H1 (cell line): ENCODE measurements around the gene TCF7L2. TPM values are rescaled to one million over a fixed set of nuclear protein-coding genes. Genes with fewer than 3 reads are reported as not detected.

ENCODE experiments used
- CTBP2 ChIP-seq: IDR thresholded peaks from 2 replicates; pipeline ENCODE4 v1.7.0; 2011; ENCODE audit warnings: borderline replicate concordance, mild to moderate bottlenecking, moderate library complexity, mixed read lengths, low read length; ENCODE audit not compliant: insufficient read depth, insufficient read length
- EZH2 ChIP-seq: fragments of 200-600 bp; sonication (generic); IDR thresholded peaks from 2 replicates; pipeline ENCODE4 v1.7.1; 2012; ENCODE audit warnings: low read depth, mild to moderate bottlenecking, moderate library complexity, low read length, inconsistent platforms; ENCODE audit not compliant: severe bottlenecking
- POLR2A ChIP-seq, 2 experiments: IDR thresholded peaks; 1 replicate in 1 of 2; 2 replicates in 1 of 2; pipeline ENCODE4 v1.6.1; 2011; ENCODE audit warnings: low read depth in 2 of 2, low read length in 2 of 2, mild to moderate bottlenecking in 2 of 2; ENCODE audit errors: control extremely low read depth in 1 of 2
- RAD21 ChIP-seq, 2 experiments: IDR thresholded peaks in 1 of 2; conservative IDR thresholded peaks in 1 of 2; 2 replicates each; pipeline ENCODE4 v1.6.1; 2011; ENCODE audit warnings: low read depth in 2 of 2, low read length in 2 of 2, improper control_type of control experiment in 1 of 2, inconsistent platforms in 1 of 2, mild to moderate bottlenecking in 1 of 2, moderate library complexity in 1 of 2
- RBBP5 ChIP-seq: IDR thresholded peaks from 2 replicates; pipeline ENCODE4 v1.7.1; 2012; ENCODE audit warnings: low read depth, mild to moderate bottlenecking, inconsistent platforms, low read length, moderate library complexity, borderline replicate concordance
- TEAD4 ChIP-seq: IDR thresholded peaks from 2 replicates; pipeline ENCODE4 v1.6.1; 2012; ENCODE audit warnings: low read depth, low read length, inconsistent platforms, mixed read lengths
- polyA plus RNA-seq, 7 experiments: library from polyadenylated mRNA; depleted of rRNA in 3 of 7; stranded (reverse) in 5 of 7; unstranded in 2 of 7; fragments of >200 nt in 5 of 7; fragments of 200-250 nt in 2 of 7; gene quantifications; 1 replicate in 5 of 7; 2 replicates in 1 of 7; 4 replicates in 1 of 7; pipeline versions ENCODE4 v1.2.1 to v1.2.3, GENCODE V29; 2011 to 2013; ENCODE audit warnings: missing spikeins in 2 of 7, mixed read lengths in 2 of 7
- total RNA-seq: library from RNA; stranded (reverse); fragmentation: NEBNext Ultra II Directional; extraction: Animal tissue kit (Norgen Biotek cat#: 25700); gene quantifications from 2 replicates; pipeline ENCODE4 v1.2.1, GENCODE V29; 2021
- TF ChIP-seq, protein P1 (sequence below), 3 experiments: IDR thresholded peaks; 1 replicate in 2 of 3; 2 replicates in 1 of 3; pipeline versions ENCODE4 v1.5.1 to v1.6.1; 2011; ENCODE audit warnings: low read length in 3 of 3, mild to moderate bottlenecking in 3 of 3, inconsistent platforms in 2 of 3, low read depth in 1 of 3, moderate library complexity in 1 of 3; ENCODE audit not compliant: insufficient read depth in 1 of 3; ENCODE audit errors: control extremely low read depth in 1 of 3
- TF ChIP-seq, protein P2 (sequence below): IDR thresholded peaks from 2 replicates; pipeline ENCODE4 v1.6.1; 2012; ENCODE audit warnings: inconsistent platforms

TCF7L2 gene
- total and polyA plus RNA-seq, 2 of the 8 experiments (the other 6 are each of a cell fraction or from before 2014, with no cell fraction given): 33.9 to 67.3 TPM

DNA sequence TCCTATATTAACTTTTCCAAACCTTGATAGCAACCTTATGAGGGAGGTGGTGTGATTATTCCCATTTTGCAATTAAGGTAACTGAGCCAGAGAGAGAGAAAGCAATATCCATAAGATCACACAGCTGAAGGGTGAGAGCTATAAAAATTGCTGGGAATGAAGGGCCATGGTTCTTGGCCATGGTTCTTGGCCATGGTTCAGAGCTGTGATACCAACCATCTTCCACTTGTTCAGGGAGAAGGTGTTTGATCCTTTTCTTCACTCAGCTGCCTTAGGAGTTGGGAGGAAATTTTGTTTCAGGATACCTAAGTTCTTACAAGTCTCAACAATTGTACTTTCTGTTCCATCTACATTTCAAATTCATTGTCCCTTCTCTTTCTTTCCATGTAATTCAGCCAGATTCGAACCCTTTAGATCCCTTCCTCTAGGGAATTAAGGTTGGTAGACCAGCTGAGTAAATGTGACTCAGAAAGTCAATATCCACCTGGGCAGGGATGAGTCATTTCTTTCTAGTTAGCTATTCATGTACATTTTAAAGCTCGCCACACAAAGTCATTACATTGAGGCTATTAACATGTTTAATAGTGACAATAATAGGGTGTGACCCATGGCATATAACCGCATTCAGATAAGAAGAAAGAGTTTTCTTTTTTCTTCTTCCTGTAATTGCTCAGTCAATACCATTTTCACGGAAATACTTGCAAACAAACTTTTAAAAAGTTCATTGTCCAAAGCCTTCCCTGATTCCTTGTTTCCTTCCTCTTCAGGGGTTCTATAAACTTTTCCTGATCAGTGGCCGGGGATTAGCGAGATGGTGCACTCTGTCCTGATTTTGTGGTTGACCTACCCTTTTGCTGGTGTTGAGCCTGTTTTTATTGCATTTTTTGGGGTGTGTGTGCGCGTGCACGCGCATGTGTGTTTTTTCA, 143.4 kb downstream of the TCF7L2 start (continued):
- TF ChIP-seq, protein P1, sequence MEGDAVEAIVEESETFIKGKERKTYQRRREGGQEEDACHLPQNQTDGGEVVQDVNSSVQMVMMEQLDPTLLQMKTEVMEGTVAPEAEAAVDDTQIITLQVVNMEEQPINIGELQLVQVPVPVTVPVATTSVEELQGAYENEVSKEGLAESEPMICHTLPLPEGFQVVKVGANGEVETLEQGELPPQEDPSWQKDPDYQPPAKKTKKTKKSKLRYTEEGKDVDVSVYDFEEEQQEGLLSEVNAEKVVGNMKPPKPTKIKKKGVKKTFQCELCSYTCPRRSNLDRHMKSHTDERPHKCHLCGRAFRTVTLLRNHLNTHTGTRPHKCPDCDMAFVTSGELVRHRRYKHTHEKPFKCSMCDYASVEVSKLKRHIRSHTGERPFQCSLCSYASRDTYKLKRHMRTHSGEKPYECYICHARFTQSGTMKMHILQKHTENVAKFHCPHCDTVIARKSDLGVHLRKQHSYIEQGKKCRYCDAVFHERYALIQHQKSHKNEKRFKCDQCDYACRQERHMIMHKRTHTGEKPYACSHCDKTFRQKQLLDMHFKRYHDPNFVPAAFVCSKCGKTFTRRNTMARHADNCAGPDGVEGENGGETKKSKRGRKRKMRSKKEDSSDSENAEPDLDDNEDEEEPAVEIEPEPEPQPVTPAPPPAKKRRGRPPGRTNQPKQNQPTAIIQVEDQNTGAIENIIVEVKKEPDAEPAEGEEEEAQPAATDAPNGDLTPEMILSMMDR (IDR thresholded peaks at IDR 0.05; ENCODE audit: control extremely low read depth in 1 of 3, insufficient read depth in 1 of 3, low read depth in 1 of 3, low read length in 3 of 3): no peak
- no peak for TF ChIP-seq RAD21 (IDR thresholded peaks at IDR 0.05 in 1 of 2, conservative IDR thresholded peaks at IDR 0.05 in 1 of 2; ENCODE audit: low read depth in 2 of 2, low read length in 2 of 2)
- no peak for TF ChIP-seq POLR2A (IDR thresholded peaks at IDR 0.05; ENCODE audit: control extremely low read depth in 1 of 2, low read depth in 2 of 2, low read length in 2 of 2)
- TF ChIP-seq TEAD4: no peak
- TF ChIP-seq, protein P2, sequence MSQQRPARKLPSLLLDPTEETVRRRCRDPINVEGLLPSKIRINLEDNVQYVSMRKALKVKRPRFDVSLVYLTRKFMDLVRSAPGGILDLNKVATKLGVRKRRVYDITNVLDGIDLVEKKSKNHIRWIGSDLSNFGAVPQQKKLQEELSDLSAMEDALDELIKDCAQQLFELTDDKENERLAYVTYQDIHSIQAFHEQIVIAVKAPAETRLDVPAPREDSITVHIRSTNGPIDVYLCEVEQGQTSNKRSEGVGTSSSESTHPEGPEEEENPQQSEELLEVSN: no peak
- TF ChIP-seq RBBP5: no peak
- no peak for TF ChIP-seq CTBP2
- no peak for TF ChIP-seq EZH2
- TF ChIP-seq, all 59 proteins: peak for 0
